ENCODE results near the gene RASAL2. TPM values are rescaled to one million over a fixed set of nuclear protein-coding genes. Genes with fewer than 3 reads are reported as not detected.
"Not testable (repeated sequence)": the region's sequence is repeated elsewhere in the genome, so short reads cannot be mapped to it uniquely, and the experiment has no call there.

Gene RASAL2
- total RNA-seq, 1 experiment from 2014 or later: 6.9 TPM

DNA sequence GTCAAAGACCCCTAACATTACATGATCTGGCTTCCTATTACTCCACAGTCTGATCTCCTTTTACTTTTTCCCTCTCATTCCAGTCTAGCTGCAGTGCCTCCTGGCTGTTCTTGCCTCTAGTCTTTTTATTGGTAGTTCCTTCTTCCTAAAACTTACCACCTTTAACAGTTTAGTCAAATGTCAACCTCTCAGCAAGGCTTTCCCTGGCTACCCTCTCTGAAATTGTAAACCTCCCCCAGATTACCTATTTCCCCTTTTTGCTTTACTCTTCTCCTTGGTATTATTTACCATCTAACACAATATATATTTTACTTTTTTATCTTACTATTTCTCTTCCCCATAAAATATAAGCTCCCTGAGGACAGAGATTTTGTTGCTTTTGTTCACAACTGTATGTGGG, 273.2 kb downstream of the RASAL2 start:
- DNase-seq (ENCODE audit: extremely low read depth, low read depth): no peak

DNA sequence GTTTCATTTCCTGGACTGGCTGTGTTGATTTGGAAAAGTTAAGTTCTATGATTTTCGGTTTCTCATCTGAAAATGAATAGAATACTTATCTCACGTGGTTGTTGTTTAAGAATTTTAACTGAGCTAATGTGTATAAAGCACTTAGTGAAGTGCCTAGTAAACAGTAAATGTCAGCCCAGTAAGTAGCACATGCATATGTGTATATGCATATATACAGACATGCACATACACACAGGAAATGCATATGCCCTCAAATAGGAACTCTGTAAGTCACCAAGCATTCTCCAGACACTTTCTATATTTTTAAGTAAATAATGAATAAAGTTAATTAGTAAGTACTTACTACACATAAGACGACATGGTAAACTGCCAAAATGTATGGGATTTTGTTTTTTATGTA, 274.3 kb downstream of the RASAL2 start:
- DNase-seq (ENCODE audit: extremely low read depth, low read depth): no peak

DNA sequence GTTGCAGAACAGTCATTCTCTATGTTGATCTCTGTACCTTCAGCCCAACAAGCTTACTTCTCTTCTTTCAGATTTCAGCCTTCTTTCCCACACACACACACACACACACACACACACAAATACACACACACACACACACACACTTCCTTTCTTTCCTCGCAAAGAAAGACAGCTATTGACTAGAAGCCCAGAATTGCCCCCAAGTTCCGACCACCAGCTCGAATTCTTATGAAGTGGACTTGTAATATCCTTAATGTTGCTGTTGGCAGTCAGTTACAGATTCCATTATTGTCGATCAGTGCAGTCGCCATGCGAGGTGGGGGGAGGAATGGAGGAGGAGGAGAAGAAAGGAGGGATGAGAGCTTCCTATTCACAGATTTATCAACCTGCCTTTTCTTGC, 277.3 kb downstream of the RASAL2 start:
- DNase-seq (ENCODE audit: extremely low read depth, low read depth): no peak

DNA sequence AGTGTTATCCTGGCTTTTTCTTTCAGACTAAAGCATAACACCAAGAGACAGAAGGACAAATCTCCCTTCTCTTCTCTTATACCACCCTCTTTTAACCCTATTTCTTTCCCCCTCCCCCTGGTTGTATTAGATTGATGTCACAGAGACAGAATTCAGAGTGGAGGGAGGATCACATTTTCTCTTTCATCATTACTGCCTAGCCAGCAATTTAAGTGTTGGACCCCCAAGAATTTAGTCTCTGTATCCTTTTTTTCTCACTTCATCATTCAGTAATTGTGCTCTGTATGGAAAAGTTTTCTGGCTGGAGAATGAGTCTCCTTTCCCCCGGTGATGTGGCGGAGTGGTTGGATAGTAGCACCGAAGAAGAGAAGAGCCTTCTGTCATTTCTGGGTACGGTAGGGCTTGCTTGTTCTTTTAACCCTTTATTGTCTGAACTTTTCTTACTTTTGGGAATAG, 278.1 kb downstream of the RASAL2 start:
- no peak for DNase-seq (ENCODE audit: extremely low read depth, low read depth)

DNA sequence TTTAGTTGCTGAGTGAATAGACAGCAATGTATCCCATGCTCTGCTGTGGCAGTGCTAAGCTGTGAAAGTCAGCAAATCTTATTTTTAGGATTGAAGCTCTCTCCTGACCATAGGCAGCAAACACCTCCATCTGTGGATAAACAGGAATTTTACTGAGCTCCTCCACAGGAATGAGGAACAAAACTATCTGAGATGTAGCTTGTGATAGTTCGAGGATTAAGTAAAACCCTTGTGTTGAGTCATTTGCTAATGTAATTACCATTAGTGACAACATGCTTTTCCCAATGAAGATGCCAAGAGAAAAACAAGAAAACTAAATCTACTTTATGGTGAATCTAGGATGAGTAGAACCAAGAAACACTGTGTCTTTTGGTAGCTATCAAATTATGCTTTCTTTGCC, 280.1 kb downstream of the RASAL2 start:
- no peak for DNase-seq (ENCODE audit: extremely low read depth, low read depth)

DNA sequence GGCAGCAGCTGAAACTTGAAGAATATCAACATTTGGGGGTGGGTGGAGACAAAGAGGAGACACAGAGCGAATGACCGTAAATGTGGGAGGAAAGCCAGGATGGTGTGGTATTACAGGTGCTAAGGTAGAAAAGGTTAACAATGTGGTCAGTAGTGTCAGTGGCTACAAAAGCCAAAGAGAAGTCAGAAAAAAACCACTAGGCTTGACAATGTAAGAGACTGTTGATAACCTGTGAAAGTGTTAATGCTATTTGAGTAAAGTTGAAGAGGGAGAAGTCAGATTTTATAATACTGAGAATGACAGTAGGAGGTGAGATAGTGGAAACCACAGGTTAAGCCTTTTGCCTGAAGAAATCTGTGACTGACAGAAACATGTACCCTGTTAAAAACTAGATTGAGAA, 282.1 kb downstream of the RASAL2 start:
- no peak for DNase-seq (ENCODE audit: extremely low read depth, low read depth)

DNA sequence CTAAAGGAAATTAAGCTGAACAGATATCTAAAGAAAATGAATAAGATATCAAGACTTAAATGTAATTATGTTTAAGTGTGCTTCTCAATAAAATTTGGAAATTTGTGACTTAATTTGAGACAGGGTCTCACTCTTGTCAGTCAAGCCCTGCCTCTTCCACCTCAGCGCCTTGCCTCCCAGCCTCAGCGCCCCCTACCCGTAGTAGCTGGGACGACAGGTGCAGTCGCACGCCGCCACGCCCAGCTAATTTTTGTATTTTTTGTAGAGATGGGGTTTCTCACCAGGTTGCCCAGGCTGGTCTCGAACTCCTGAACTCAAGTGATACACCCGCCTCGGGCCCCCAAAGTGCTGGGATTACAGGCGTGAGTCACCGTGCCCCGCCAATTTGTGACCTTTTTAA, 285.9 kb downstream of the RASAL2 start:
- DNase-seq (ENCODE audit: extremely low read depth, low read depth): no peak

DNA sequence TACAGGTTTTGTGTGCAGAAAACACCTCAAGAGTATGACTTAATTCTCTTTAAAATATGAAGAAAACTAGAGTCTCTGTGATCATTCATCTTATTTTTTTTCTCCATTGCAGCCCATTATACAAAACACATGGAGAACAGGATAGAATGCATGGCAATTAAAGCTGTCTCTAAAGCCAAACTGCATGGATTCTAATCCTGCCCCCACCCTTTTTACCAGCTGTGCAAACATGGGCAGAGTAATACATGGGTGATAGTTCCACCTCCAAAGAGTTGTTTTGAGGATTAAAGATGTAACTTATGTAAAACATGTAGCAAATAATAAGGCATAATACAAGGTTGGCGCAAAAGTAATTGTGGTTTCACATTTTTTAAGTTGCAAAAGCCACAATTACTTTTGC, 288.5 kb downstream of the RASAL2 start:
- peak; percentile 21 for DNase-seq (ENCODE audit: extremely low read depth, low read depth)

DNA sequence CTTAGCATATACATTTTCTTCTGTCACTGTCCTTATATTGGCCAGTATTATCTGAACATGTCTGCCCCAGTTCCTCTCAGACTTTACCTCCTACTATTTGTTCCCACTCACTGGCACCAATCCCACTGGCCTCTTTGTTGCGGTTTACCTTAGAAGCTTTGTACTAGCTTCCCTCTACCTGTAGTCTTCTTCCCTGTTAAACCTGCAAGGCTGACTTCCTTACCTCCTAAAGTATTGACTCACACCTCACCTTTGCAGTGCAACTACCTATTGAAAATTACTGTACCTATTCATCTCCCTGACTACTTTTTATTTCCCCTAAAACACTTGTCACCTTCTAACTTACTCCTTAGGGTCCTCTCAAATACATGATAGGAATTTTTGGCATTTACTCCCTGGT, 291.8 kb downstream of the RASAL2 start:
- DNase-seq (ENCODE audit: extremely low read depth, low read depth): no peak

DNA sequence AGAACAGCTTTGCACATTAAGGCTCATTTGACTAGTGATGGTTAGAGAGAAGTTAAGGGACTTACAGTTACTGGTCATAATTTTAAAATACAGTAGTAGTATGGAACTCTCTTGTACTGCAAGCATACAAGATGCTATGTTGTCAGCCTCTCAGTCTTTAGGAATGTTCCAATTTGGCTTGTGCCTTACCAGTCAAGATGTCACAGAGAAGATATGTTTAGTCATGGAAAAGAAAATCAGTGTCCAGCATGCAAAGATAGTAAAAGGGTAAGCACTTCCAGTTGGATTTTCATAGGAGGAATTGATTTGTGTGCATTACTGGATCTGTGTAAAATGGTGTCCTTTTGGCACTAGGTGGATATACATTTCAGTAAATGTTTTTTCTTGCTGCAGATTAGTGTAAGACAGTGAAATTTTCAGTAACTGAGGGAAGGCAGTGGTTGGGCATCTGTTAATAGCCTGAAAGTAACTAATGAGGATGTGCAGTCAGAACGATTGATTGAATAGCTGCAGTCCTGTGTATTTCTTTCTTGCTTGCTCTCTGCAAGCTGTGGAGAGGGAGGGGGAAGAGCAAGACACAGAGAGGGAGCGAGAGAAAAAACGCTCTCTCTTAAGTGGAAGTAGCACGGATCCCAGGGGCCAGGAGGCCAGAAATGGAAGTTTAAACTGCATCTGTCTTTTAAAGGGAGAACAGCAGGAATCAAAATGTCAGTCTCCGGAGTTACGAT, 294.7 kb downstream of the RASAL2 start:
- DNase-seq (ENCODE audit: extremely low read depth, low read depth): no peak

DNA sequence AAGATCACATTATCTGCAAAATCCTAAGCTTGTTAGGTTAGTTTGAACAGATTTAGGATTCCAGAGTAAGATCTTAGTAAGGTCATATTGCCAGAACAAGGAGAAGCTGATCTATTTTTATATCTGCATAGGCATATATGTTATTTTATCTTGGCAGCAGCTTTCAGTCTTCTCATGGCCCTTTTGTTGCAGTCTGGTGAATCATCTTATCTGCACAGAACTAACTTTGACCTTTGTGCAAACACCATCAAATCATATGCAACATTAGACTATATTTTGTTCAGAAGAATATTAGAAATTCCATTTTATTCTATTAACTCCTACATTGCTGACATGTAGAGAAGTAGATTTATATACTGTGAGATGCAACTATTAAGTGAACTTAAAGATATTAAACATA, 295.5 kb downstream of the RASAL2 start:
- no peak for DNase-seq (ENCODE audit: extremely low read depth, low read depth)

DNA sequence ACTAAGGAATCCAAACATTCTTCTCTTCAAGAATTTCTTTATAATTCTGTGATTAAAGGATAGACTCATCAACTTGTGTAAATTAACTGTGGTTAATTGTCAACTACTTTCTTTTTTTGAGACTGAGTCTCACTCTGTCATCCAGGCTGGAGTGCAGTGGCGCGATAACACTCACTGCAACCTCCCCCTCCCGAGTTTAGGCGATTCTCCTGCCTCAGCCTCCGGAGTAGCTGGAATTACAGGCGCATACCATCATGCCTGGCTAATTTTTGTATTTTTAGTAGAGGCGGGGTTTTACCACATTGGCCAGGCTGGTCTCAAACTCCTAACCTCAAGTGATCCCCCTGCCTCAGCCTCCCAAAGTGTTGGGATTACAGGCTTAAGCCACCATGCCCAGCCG, 296.4 kb downstream of the RASAL2 start:
- DNase-seq (ENCODE audit: extremely low read depth, low read depth): not testable (repeated sequence)

DNA sequence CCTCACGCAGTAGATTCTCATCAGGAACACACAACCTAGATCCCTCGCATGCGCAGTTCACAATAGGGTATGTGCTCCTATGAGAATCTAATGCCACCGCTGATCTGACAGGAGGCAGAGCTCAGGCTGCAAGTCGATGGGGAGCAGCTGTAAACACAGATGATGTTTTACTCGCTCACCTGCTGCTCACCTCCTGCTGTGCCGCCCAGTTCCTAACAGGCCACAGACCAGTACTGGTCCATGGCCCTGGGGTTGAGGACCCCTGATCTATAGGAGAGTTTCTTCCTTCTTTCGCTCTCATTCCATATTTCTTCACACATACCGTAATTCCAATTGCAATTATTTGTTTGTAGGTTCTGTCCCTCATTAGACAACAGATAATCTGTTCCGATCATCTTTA, 299.5 kb downstream of the RASAL2 start:
- DNase-seq (ENCODE audit: extremely low read depth, low read depth): no peak

DNA sequence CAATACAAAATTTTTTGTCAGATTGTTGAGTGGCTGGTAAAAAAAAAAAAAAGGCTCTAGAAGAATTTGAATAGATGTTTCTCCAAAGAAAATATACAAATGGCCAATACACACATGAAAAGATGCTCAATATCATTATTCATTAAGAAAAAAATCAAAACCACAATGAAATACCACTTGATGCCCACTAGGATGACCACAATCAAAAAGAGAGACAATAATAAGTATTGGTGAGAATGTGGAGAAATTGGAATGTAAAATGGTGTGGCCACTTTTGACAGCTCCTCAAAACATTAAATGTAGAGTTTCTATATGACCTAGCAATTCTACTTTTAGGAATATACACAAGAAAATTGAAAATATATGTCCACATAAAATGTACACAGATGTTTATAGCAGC, 302.9 kb downstream of the RASAL2 start:
- DNase-seq (ENCODE audit: extremely low read depth, low read depth): no peak

DNA sequence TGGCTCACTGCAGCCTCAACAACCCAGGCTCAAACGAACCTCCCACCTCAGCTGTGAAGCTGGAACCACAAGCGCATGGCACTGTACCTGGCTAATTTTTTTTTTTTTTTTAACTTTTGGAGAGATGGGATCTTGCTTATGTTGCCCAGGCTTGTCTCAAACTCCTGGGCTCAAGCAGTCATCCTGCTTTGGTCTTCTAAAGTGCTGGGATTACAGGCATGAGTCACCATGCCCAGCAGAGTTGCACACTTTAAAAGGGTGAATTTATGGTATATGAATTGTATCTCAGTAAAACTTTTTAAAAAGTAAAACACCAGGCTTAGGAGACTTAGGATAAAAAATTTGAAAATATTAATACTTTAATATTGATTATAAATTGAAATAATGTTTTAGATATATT, 303.8 kb downstream of the RASAL2 start:
- DNase-seq (ENCODE audit: extremely low read depth, low read depth): no peak

DNA sequence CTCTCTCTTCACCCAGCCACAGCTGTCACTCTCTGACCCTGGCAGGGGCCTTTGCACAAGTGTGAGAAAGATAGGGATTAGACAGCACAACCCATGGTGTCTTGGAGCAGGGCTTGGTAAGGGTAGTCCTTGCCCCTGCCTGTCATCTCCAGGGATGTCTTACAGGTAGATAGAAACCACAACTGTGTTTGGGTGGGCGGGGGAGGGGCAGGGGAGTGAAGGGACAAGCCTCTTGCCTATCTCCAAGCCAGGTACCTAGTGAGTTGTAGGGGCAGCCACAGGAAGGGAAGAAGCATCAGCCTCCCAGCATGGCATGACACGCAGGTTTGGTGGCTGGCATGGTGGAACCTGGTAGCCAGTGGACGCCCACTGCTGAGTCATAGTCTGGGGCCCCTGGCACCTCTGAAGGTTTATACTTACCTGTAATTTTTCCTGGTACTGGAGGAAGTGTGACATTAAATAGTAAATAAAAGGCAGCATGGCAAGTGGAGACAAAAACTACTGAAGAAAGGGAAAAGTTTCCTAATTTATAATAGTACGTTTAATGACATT, 305.3 kb downstream of the RASAL2 start:
- DNase-seq (ENCODE audit: extremely low read depth, low read depth): no peak

DNA sequence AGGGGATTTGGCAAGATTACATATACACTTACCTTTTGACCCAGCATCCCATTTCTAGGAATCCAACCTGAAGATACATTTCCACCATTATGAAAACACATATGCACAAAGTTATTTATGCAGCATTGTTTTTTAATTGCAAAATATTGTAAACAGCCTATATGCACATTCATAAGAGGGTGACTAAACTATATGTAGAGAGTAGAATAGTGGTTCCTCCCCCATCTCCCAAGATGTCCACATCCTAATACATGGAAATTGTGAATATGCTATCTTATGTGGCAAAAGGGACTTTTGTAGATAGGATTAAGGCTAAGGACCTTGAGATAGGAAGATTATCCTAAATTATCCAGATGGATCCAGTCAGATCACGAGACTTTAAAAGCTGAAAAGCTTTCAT, 311.2 kb downstream of the RASAL2 start:
- DNase-seq (ENCODE audit: extremely low read depth, low read depth): no peak

DNA sequence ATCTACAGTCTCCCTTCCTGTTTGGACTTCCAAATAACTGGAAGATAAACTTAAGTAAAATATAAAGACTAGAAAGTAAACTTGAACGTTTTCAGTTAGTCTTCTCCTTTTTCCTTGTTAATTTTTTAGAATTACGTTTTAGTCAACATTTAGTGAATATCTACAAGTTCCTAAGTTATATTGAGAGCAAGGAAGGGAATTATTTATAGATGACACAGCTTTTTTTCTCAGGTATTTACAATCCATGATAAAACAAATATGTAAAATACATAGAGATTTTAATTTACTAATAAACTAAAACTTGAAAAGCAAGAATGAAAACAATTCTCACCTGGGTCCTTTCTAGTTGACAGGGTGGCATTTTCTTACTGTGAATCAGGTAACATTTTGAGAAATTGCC, 313.3 kb downstream of the RASAL2 start:
- DNase-seq (ENCODE audit: extremely low read depth, low read depth): no peak

DNA sequence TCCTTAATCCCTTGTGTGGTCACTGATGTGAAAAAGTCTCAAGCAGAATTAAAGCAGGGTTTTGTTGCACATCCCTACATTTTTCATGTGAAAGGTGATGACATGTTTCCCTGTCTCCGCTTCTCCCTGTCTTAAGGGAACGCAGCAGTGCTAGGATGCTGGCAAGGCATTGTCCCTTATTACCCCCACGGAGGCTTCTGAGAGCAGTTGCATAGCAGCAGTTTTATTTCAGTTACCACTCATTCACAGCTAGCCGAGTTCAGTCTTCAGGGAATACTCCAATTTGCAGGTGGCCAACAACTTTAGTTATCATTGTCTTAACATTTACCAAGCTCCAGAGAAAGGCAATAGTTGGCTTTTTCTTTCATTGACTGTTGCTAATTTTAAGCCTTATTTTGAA, 313.8 kb downstream of the RASAL2 start:
- DNase-seq (ENCODE audit: extremely low read depth, low read depth): no peak

DNA sequence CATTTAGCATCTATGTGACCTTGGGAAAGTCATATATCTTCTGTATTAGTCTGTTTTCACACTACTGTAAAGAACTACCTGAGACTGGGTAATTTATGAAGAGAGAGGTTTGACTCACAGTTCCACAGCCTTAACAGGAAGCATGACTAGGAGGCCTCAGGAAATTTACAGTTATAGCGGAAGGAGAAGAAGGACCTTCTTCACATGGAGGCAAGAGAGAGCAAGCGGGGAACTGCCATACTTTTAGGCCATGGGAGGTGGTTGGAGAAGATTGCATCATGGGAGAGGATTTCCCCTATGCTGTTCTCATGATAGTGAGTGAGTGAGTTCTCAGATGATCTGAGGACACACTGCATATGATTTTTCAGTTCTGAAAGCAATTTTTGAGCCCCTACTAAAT, 315.0 kb downstream of the RASAL2 start:
- no peak for DNase-seq (ENCODE audit: extremely low read depth, low read depth)

DNA sequence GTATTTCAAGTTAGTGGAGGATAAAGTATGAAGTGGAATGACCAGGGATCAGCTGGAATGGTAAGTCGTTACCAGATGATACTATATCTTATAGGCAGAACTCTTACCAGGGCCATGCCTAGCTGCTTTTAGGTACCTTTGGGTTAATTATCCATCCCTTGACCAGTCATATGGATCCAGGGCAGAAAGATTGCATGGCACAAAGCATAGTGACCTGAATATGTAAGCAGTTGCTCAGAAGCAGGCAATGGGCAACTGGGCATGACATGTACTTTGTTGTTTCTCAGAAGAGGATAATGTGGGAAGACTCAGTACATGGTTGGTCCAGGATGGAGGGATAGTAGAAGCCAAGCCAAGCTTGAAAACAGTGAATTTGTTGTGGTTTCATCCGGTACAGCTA, 315.6 kb downstream of the RASAL2 start:
- DNase-seq (ENCODE audit: extremely low read depth, low read depth): no peak

DNA sequence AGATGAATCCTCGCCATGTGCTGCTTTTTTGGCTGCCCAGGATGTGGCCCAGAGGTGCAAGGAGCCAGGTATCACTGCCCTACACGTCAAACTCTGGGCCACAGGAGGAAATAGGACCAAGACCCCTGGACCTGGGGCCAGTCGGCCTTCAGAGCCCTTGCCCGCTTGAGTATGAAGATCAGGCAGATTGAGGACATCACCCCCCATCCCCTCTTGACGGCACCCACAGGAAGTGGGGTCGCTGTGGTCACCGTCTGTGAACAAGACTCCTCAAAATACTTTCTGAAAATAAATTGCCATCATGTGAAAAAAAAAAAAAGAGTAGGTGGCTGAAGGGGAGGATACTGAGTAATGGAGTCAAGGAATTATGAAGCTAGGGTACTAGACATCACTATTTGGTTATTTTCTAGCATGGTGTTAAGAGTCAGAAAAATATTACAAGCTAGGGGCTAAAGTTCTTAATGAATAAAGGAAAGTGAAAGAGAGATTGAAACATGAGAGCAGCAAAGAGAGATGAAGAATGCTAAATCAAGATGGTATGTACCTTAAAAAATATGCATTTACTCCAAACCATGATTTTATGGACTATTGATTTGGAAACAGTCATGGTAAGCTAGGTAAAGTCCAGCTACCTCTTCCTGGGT, 318.0 kb downstream of the RASAL2 start:
- no peak for DNase-seq (ENCODE audit: extremely low read depth, low read depth)

Measured in NCI-H460 (cell line).